T47D (cell line): ENCODE measurements around the gene MEG3.

Experiments
- DNase-seq, 2 experiments: peaks; one replicate each; pipeline versions ENCODE4 v3.0.0 to v3.0.0-alpha.2; 2011 to 2012; ENCODE audit warnings: low read depth in 1 of 2, low spot score in 1 of 2
- JUND ChIP-seq: IDR thresholded peaks from 2 replicates; pipeline ENCODE4 v1.6.1; 2012; ENCODE audit warnings: low read depth
- in situ Hi-C: cut with HindIII; loops from 2 replicates; pipeline ENCODE4 v1.10.0; 2016; ENCODE audit warnings: low sequenced_read_pairs, low pct_unique_long_range_greater_than_20kb

MEG3 gene

GRCh38 chr14:100857233-100857922 lies 31.5 kb downstream of the MEG3 start:
- no peak for TF ChIP-seq JUND
- in situ Hi-C loops = no loop called here
- DNase-seq = no peak

GRCh38 chr14:100857923-100858837 lies 32.3 kb downstream of the MEG3 start:
- in situ Hi-C loops = no loop called here
- no peak for TF ChIP-seq JUND
- no peak for DNase-seq

DNA sequence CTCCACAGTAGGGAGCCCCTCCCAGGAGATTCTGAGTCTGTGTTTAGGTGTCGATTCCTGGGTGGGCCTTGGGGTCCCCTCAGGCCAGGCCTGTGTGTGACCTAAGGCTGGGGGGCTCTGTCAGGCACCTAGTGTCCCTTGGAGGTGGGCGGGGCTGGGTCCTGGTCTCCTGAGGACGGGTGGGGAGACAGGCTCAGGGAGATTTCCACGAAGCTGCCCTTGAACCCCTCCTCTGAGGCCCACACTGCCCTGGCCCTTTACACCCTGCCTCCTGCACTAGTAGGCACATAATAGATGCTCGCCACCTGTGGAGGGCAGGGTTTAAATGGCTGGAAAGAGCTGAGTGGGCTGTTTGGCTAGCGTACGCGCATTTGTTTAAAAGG lies 32.9 kb downstream of the MEG3 start:
- in situ Hi-C loops = no loop called here
- TF ChIP-seq JUND = no peak

GRCh38 chr14:100859781-100860180 lies 33.9 kb downstream of the MEG3 start:
- DNase-seq = no peak
- in situ Hi-C loops = no loop called here
- TF ChIP-seq JUND = no peak

More for the DNA sequence above, 32.9 kb downstream of the MEG3 start:
- no peak for DNase-seq

GRCh38 chr14:100860556-100861187 lies 34.8 kb downstream of the MEG3 start:
- in situ Hi-C loops = no loop called here
- TF ChIP-seq JUND = no peak
- no peak for DNase-seq

- DNase-seq = no peak
- no peak for TF ChIP-seq JUND
- in situ Hi-C loops = no loop called here
Observed at GRCh38 chr14:100861188-100861936, 35.4 kb downstream of the MEG3 start.

DNA sequence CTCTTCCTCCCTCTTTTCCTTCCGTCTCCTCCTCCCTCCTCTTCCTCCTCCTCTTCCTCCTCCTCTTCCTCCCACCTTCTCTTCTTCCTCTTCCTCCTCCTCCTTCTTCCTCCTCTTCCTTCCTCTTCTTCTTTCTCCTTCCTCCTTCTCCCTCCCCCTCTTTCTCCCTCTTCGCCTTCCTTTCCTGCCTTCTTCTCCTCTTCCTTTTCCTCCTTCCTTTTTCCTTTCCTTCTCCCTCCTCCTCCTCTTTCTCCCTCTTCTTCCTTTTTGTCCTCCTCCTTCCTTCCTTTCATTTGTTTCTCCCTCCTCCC lies 36.0 kb downstream of the MEG3 start:
- in situ Hi-C loops = no loop called here
- TF ChIP-seq JUND = no peak
- DNase-seq = no peak

- no peak for TF ChIP-seq JUND
- DNase-seq = no peak
- in situ Hi-C loops = no loop called here
Observed at GRCh38 chr14:100862277-100862676, 36.4 kb downstream of the MEG3 start.

DNA sequence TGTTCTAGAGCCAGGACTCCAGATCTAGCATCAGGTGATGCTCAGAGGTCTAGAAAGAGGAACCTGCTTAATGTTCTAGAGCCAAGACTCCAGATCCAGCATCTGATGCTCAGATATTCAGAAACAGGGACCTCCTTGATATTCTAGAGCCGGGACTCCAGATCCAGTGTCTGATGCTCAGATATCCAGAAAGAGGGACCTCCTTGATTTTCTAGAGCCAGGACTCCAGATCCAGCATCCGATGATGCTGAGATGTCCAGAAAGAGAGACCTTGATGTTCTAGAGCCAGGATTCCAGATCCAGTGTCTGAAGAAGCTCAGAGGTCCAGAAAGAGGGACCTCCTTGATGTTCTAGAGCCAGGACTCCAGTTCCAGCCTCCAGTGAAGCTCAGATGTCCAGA lies 36.9 kb downstream of the MEG3 start:
- DNase-seq = no peak
- TF ChIP-seq JUND = no peak
- in situ Hi-C loops = no loop called here

GRCh38 chr14:100864206-100864605 lies 38.3 kb downstream of the MEG3 start:
- no peak for TF ChIP-seq JUND
- in situ Hi-C loops = no loop called here
- no peak for DNase-seq

- in situ Hi-C loops = no loop called here
- no peak for DNase-seq
- no peak for TF ChIP-seq JUND
Observed at GRCh38 chr14:100864960-100865681, 39.2 kb downstream of the MEG3 start.

GRCh38 chr14:100865682-100866591 lies 40.0 kb downstream of the MEG3 start:
- in situ Hi-C loops = no loop called here
- no peak for DNase-seq
- TF ChIP-seq JUND = no peak
